ENCODE measurements around the gene ITGA2B.
"Not testable (repeated sequence)": the region's sequence is repeated elsewhere in the genome, so short reads cannot be mapped to it uniquely, and the experiment has no call there.

ITGA2B gene

GRCh38 chr17:44368391-44369243 is 20.8 kb downstream of the ITGA2B start:
- DNase-seq: not testable (repeated sequence)

DNA sequence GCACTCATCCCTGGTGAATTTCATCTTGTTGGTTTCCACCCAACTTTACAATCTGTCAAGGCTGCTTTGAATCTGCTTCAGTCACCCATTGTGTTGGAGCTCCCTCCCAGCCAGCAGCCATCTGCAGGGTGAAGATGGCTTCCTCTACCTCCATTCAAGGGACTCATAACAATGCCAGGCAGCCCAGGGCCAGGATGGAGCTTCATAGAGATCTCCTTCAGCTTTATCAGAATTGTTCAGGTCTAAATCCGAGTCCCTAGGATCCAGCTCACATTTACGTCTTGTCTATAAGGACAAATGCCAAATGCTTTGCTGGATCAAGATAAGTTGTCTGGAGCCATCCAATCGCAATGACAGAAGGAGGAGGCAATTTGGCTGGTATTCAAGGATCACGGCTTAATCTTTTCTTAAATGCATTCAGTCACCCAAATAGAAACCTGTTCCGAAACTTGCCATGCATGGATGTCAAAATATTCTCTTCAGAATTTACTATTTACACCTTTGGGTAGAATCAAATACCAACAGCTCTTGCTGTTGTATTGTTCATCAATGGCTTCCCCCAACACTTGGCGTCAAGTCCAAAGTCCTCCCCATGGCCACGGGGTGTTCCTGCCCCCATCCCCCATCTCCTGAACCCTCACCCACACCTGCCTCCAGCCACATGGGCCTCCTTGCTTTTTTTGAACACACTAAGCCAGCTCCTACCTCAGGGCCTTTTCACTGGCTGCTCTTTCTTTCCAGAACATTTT is 22.0 kb downstream of the ITGA2B start:
- no peak for DNase-seq

GRCh38 chr17:44365051-44365450 is 24.4 kb downstream of the ITGA2B start:
- not testable (repeated sequence) for DNase-seq

DNA sequence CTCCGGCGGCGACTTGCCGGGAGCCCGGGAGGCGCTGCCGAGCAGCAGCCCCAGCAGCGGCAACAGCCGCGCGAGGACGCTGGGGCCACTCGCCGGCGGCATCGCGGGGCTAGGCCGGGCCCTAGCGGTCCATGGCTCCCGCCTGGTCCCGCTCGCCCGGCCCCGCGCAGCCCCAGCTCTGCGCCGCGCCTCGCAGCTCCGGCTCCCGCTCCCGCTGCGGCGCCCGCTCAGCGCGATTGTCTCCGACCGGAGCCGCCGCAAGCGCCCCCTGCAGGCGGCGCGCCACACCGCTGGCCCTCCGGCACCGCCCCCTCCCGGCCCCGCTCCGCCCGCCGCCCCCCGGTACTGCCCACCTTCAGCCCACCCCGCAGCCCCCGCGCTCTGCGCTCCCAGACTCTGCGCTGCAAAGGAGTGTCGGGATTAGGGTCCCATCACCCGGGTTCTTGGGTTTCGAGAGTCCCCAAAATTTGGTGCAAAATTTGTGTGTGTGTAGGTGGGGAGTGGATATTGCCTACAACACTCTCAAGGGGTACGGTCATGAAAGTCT is 25.8 kb downstream of the ITGA2B start, which contains the start of gene FAM171A2:
Gene FAM171A2, minus strand, starts transcription at position 241 of the 547 bp plus-strand sequence. Its CDS starts 139 bp downstream, at position 102.
- peak; percentile 72 to 92 (median 82) for DNase-seq

GRCh38 chr17:44362949-44363612 is 26.4 kb downstream of the ITGA2B start:
- DNase-seq: peak in 1 of 3 donors; percentile 47

- DNase-seq: no peak
Observed at GRCh38 chr17:44362459-44362948, 26.9 kb downstream of the ITGA2B start.

DNA sequence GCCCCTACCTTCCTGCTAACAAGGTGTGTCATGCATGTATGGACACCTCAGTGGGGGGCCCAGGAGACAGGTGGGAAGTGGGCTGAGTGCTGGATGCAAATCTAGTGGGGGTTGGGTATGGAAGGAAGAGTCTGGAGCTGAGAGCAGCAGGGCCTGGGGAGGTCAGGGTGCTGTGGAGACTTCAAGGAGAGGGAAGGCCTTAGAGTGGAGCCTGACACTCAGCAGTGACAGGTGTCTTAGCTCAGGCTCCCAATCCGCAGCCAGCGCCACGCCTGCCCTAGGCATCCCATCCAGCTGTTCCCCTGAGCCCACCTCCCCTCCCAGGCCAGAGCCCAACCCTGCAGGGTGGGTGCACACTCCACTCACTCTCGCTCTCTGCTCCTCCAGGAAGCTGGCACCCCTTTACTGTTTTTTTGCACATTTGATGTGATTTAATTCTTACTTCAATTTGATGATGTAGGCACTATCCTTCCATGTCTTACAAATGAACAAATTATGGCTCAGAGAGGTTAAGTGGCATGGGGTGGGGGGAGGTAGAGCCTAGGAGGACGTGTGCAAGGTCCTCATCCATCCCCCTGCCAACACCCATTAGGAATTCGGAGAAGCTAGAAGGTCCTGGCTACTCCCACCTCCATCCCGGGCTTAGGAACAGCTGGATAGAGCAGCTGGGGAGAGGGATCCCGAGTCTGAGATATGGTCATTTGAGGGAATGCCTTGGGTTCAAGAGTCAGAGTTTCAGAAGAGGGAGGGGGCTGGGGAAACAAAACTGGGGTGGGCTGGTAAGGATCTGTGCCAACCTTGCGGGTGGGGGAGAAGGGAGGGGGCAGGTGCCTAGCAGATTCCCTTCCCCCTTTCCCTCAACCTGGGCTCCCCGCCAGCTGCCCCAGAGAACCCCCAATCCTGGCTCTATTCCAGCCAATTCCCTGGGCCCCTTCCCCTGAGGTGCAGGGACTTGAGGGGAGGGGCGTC is 27.9 kb downstream of the ITGA2B start:
- no peak for DNase-seq

DNA sequence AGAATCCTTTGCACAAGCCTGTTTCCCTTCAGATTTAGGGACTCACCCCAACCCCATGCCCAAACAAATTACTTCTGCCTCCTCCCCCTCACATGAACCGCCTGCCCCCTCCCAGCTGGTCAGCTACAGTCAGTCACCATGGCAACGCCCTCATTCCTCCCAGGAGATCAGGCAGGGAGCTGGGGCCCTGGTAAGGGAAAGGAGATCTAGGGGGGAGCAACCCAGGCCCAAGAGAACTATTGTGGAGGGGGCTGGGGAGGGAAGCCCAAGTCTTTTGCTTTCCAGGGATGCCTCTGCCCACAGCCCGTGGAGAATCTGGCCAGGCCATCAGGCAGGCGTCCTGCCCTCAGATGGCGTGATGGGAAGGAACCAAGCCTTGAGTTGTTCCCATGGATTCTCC is 28.6 kb downstream of the ITGA2B start:
- DNase-seq: peak in 1 of 3 donors; percentile 20

DNA sequence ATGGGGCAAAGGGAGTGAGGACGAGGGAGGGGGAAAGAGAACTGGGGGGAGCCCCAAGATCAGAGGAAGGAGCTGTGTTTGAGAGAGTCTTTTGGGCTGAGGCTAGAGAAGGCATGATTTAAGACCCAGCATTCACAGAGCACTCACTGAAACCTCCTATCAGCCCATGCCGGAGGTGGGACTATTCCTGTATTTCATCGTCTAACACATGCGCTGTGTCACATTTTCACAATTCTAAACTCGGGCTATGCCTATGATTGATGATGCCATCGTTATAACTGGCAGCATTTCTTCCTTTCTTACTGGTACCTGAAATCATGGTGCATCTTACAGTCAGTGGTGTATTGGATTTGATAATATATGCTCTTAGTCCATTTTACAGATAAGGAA is 29.3 kb downstream of the ITGA2B start:
- no peak for DNase-seq

DNA sequence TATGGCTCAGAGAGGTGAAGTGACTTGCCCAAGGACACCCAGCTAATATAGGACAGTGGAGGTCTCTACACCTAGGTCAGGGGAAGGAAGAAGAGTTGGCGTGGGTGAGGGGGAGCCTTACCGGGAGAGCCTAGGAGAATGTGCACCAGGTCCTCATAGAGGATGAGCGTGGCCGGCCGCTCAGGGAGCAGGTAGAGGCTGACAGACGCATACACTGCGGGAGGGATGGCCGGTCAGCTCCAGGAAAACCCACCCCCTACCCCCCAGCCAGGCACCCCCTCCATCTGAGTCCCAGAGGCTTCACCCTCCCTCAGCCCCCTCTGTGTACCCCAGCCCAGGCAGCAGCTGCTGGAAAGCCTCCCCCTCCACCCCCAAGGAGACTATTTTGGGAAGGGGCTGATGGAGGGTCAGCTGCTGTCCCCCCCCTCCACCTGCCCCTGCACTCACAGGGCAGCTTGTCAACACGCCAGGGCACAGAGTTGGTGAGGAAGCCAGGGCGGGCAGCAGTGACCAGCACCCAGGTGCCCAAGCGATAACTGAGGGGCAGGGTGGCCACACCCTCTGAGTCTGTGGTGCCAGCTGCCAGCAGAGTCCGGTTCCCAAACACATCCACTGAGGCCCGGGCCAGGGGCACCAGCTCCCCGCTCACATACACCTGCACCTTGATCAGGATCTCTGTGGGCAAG is 29.8 kb downstream of the ITGA2B start:
- DNase-seq: no peak

DNA sequence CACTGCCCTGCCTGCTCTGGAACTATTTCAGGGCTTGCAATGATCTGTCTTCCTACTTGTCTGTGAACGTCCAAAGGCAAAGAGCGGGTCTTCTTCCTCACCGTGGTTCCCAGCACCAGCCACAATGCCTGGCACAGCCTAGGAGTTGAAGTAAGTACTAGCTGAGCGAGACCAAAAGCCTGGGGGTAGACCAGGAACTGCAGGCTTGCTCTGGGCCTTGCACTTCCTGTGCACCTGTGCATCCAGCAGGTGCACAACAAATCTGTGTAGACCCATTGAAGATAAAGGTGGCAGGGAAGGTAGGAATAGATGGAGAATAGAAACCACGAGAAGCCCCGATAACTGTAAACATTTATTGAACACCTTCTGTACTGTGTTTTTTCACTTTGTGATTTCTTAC is 30.4 kb downstream of the ITGA2B start:
- no peak for DNase-seq

DNA sequence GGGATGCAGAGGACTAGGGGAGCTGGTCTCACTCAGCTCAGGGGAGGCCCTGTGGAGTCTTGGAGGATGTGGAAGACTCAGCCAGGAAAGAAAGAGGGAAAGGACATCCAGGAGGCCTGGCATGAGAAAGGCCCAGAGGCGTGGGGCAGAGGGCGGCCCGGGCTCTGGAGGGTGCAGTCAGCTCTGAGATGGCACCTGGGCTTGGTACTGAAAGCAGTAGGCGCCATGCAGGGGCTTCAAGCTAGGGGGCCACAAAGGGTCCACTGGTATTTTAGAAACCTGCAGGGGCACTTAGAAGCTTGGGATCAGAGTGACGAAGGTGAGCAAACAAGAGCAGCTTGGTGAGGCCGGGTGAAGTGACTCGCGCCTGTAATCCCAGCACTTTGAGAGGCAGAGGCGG is 31.4 kb downstream of the ITGA2B start:
- no peak for DNase-seq

GRCh38 chr17:44356241-44356640 is 33.2 kb downstream of the ITGA2B start:
- DNase-seq: no peak

DNA sequence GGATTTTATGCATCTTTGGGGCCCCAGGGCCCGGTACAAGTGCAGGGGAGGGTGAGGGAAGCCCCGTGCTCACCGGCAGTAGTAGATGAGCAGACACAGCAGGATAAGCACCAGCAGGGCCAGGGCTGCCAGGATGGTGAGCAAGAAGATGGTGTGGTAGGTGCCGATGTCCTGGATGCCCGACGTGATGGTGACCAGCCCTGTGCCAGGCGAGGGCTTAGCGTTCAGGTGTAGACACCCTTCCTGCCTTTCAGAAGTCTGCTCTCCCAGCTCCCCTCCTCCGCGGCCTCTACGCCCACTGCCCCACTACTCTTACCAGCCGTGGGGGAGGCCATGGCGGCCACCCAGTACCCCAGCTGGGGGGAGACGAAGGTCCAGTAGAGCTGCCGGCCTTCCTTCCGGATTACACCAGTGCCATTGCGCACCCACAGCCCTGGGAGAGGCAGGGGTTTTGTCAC is 33.8 kb downstream of the ITGA2B start:
- no peak for DNase-seq

GRCh38 chr17:44354582-44355561 is 34.6 kb downstream of the ITGA2B start:
- peak in 2 of 3 donors; percentile 34 to 58 for DNase-seq

DNA sequence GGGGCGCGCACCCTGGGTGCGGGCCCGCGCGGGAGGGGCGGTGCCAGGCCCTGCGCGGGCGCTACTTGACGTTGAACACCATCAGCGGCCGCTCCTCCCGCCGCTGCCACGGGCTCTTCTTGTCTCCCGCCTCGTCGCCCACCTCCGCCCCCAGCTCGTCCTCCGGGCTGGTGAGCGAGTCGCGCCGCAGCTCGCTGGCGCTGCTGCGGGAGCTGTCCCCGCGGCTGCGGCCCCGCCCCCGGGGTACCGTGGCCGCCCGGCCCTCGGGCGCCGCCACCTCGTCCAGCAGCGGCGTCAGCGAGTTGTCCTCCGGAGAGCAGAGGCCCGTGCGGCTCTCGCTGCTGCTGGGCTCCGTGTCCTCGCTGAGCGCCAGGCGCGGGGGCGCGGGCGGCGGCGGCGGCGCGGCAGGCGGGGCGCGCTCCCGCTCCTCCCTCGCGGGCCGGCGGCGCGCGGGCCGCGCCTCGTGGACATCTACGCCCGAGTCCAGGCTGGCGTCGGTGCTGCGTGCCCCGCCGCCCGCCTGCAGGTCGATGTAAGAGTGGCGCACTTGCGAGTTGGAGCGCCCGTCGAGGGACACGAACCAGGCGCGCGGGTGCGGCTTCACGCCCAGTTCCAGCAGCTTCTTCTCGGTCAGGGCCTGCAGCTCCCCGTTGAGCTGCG is 35.6 kb downstream of the ITGA2B start:
- peak; percentile 41 to 78 (median 56) for DNase-seq

DNA sequence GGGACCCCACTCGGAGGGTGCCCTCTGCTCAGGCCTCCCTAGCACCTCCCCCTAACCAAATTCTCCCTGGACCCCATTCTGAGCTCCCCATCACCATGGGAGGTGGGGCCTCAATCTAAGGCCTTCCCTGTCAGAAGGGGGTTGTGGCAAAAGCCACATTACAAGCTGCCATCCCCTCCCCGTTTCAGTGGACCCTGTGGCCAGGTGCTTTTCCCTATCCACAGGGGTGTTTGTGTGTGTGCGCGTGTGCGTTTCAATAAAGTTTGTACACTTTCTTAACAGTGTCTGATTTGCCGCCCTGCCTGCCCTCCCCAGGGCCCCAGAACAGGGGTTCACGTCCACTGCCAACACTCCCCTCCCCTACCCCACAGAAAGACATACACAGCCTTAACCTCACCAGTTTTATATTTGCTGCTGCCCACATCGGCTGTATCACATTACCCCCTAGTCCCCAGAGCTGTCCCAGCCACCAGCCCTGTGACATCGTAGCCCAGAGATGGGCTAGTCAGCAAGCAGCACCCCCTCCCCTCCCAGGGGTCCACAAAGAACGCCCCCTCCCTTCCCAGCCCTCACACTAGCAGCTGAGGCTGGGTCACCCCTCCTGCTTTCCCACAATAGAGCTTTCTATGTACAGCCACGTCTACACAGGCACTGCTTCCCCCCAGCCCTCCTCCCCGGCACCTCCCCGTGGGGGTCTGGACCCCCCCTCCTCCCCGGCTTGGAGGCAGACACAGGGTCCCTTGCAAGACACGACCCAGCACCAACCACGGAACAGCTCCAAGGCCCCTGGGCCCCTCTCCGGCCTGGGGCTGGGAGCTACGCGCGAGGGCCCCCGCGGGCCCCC is 36.4 kb downstream of the ITGA2B start:
- DNase-seq: no peak

All from suppressor macrophage treated with lipopolysaccharide for 1 hour (primary cell).